GM21825 (cell line): ENCODE results near the gene C2CD4B.

Source experiments
- ATAC-seq: cut with Tn5 transposase; IDR thresholded peaks from one replicate; pipeline ENCODE4 v1.9.1; 2021; ENCODE audit warnings: mild to moderate bottlenecking, moderate library complexity; ENCODE audit not compliant: unreplicated experiment

Gene C2CD4B

GRCh38 chr15:62149729-62150128, 15.4 kb downstream of the C2CD4B start:
- ATAC-seq: no peak

- ATAC-seq: no peak
Observed at GRCh38 chr15:62147551-62147950, 17.5 kb downstream of the C2CD4B start.

- ATAC-seq: no peak
Observed at GRCh38 chr15:62147149-62147548, 17.9 kb downstream of the C2CD4B start.

GRCh38 chr15:62145015-62145735, 19.9 kb downstream of the C2CD4B start:
- no peak for ATAC-seq

GRCh38 chr15:62142736-62143135, 22.3 kb downstream of the C2CD4B start:
- ATAC-seq: no peak

GRCh38 chr15:62141643-62142588, 23.2 kb downstream of the C2CD4B start:
- ATAC-seq: no peak

GRCh38 chr15:62141200-62141599, 23.9 kb downstream of the C2CD4B start:
- ATAC-seq: no peak

GRCh38 chr15:62138124-62138523, 27.0 kb downstream of the C2CD4B start:
- no peak for ATAC-seq

- ATAC-seq: no peak
Observed at GRCh38 chr15:62136911-62137865, 27.9 kb downstream of the C2CD4B start.

GRCh38 chr15:62135532-62136134, 29.5 kb downstream of the C2CD4B start:
- no peak for ATAC-seq

GRCh38 chr15:62133141-62133540, 31.9 kb downstream of the C2CD4B start:
- ATAC-seq: no peak

- ATAC-seq: no peak
Observed at GRCh38 chr15:62128916-62129315, 36.2 kb downstream of the C2CD4B start.

- ATAC-seq: no peak
Observed at GRCh38 chr15:62126364-62126763, 38.7 kb downstream of the C2CD4B start.

GRCh38 chr15:62125773-62126172, 39.3 kb downstream of the C2CD4B start:
- no peak for ATAC-seq

GRCh38 chr15:62124973-62125303, 40.1 kb downstream of the C2CD4B start:
- no peak for ATAC-seq

GRCh38 chr15:62124176-62124972, 40.7 kb downstream of the C2CD4B start:
- ATAC-seq: no peak

GRCh38 chr15:62122249-62122648, 42.8 kb downstream of the C2CD4B start:
- ATAC-seq: no peak

- no peak for ATAC-seq
Observed at GRCh38 chr15:62121273-62122015, 43.6 kb downstream of the C2CD4B start.

GRCh38 chr15:62120776-62121175, 44.3 kb downstream of the C2CD4B start:
- no peak for ATAC-seq
